ENCODE data around the gene BMP6.

DNA sequence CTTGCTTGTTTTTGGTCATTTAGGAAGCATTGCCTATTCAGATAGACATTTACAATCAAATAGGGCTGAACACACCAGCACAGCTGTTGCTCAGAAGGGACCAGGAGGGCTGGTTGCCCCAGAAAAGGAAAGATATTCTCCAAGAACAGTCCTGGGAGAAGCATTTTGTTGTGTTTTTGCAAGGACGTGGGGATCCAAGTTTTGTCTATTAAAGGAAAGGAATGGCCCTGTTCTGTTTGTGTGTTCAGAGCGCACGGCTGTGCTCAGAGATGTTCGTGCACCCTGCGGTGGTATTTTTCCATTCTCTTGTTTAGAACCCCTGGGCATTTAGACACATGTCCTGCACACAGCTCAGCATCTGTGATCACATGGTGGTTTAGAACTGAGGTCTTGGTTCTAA lies 102.2 kb downstream of the BMP6 start:
- TF ChIP-seq, protein P1, sequence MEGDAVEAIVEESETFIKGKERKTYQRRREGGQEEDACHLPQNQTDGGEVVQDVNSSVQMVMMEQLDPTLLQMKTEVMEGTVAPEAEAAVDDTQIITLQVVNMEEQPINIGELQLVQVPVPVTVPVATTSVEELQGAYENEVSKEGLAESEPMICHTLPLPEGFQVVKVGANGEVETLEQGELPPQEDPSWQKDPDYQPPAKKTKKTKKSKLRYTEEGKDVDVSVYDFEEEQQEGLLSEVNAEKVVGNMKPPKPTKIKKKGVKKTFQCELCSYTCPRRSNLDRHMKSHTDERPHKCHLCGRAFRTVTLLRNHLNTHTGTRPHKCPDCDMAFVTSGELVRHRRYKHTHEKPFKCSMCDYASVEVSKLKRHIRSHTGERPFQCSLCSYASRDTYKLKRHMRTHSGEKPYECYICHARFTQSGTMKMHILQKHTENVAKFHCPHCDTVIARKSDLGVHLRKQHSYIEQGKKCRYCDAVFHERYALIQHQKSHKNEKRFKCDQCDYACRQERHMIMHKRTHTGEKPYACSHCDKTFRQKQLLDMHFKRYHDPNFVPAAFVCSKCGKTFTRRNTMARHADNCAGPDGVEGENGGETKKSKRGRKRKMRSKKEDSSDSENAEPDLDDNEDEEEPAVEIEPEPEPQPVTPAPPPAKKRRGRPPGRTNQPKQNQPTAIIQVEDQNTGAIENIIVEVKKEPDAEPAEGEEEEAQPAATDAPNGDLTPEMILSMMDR (IDR thresholded peaks at IDR 0.05), result no peak
- no peak for TF ChIP-seq POLR2AphosphoS5 (IDR thresholded peaks at IDR 0.05)
- TF ChIP-seq POLR2A (IDR thresholded peaks at IDR 0.05), result no peak

Measured in breast epithelium (tissue), 3 donors.